ENCODE measurements around the gene ARHGAP22.

The ARHGAP22 gene

DNA sequence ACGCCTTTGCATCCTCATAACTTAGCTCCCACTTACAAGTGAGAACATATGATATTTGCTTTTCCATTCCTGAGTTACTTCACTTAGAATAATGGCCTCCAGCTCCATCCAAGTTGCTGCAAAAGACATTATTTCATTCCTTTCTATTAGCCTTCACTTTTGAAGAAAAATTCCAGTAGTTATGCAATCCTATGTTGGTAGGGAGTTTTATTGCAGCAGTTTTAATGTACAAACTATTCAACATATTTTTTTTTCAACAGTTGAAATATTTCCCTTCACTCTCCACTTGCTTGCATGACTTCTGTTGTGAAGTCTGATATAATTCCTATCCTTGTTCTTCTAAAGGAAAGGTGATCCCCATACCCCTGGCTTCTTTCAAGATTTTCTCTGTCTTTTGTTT is 27.3 kb upstream of the ARHGAP22 start:
- no peak for DNase-seq

DNA sequence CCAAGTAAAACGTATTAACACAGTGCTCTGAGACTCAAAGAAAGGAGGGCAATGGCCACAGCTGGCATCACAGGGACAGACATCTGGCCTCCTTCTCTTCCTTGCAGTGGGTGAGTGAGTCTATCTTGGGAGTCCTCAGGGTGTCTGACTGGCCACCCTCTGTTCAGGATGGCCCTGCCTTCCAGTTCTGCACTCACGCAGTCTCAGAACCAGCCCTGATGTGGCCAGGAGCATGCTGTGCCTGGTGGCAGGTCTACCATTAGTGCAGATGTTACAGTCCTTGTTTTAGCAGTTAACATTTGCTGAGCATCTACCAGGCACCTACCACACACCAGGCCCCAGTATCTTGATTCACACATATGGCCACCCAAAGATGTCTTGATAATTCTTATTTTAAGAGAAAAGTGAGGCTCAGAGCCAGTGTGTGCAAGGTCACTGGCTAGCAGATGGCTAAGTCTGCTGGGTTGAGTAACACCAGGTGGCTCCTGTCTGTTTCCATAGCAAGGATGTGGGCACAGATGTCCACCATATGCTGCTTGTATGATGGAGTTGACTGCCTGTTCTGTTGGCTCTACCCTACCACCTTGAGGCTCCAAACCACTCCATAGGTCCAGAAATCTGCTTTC is 23.2 kb upstream of the ARHGAP22 start:
- no peak for DNase-seq

DNA sequence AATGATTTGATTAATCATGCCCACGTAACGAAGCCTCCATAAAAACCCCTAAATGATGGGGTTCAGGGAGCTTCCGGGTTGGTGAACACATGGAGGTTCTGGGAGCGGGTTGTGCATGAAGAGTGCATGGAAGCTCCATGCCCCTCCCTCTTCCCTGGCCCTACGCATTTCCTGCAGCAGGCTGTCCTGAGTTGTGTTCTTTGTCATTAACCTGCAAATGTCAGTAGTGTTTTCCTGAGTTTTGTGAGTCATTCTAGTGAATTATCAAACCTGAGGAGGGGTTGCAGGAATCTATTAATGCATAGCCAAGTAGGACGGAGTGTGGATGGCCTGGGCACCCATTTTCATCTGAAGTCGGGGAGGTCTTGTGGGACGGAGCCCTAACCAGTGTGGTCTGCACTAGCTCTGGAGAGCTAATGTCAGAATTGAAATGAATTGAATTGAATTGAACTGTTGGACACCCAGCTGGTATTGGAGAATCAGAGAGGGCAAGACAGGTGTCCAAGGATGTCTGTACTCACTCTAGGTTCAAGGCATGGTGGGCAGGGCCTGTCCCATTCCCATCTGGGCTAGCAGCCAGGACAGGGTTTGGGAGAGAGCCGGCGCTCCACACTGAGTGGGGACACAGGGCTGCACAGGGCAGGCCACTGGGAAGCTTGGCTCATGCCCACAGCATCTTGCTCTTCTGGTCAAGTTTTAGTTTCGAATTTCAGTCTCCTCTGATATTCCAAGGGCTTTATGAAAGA is 22.3 kb upstream of the ARHGAP22 start:
- no peak for DNase-seq

DNA sequence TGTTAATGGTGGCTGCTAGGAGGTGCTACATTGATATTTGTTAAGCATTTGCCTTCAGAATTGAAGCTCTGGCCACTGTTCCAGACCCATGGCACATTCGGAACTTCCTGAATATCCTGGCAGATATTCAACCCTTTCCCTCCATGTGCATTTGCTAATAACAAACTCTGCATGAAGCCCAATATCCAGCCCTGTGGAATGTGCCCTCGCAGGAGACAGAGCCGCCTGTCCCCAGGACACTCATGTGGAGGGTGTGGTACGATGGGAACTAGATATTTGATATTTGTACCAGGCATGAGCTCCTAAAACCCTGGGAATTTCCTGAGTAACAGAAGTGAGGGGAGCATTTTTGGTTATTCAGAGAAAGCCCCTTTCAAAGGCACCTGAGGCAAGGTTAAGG is 21.6 kb upstream of the ARHGAP22 start:
- DNase-seq: no peak

DNA sequence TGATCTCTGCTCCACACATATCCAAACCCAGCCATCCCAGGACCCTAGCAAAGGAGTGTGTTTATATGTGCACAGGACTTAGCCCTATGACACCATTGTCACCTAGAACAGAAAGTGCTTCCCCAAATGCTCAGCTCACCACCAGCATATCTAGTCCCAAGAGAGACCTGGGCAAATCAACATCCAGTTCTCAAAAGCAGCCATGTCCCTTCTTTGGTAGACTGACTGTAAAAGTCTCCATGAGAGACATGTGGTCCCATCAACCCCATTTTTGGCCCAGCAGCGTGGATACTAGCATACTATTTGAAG is 20.9 kb upstream of the ARHGAP22 start:
- DNase-seq: no peak

DNA sequence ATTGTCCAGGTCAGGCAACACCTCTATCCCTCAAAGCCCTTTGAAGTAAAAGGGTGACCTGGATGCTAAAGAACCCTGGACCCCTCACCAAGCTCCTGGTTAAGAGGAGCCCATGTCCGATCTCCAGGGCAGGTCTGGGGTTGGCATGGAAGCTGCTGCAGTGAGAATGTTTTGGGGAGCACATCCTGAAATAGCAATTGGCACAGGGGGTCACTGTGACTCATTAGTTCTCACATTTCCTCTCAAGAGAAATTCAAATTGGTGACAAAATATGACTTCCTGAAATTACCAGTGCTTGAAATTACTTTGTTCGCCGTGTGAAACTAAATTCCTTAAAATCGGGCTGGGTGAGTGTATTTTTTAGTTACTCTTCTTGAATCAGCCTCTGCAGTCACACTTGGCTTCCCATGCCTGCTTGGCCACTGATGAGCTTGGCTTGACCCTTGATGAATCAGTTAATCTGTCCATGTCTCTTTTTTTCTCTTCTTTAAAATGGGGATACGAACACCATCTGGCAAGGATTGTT is 18.8 kb upstream of the ARHGAP22 start:
- no peak for DNase-seq

DNA sequence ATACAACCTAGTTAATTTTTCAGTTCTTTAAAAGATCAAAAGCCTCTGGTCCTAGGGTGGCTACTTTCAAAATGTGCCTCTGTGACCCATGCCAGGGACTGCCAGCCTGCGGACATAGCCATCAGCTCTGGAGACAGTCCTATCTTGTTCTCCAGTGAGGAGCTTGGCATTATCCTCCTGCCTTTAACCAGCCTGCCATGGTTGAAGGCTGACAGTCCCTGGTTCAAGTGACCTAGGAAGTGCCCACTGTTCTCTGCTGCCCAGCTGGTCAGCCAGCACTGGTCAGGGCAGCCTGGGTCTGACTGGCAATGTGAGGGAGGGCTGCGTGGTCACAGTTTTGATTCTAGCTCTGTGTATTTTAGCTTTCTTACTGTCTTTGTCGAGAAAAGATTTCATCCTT is 18.1 kb upstream of the ARHGAP22 start:
- no peak for DNase-seq

DNA sequence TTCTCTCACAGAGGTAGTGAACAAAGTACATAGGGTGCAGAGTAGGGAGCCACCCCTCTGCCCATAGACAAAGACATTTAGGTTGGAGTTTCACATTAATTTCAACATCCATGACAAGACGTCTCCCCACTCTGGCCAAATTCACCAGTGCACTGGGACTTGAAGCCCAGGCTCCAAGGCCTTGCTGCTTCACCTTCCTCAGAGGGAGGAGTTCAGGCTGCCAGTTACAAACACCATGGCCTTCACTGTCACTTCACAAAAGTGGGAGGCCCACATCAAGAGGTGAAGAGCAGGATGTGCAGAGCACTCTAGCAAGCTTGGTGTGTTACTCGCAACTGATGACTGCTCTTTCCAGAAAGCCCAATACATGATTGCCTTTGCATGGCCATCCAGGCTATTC is 15.8 kb upstream of the ARHGAP22 start:
- DNase-seq: no peak

DNA sequence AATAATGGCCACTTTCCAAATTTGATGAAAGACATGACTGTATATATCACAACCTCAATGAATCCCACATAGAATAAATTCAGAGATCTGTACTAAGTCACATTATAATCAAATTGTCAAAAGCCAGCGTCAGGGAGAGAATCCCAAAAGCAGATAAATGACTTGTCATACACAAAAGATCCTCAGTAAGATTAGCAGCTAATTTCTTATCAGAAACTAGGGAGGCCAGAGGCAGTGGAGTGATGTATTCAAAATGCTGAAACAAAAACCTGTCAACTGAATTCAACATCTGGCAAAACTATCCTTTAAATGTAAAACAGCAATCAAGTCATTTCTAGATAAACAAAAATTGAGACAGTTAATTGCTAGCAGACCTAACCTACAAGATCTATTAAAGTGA is 11.6 kb upstream of the ARHGAP22 start:
- no peak for DNase-seq

DNA sequence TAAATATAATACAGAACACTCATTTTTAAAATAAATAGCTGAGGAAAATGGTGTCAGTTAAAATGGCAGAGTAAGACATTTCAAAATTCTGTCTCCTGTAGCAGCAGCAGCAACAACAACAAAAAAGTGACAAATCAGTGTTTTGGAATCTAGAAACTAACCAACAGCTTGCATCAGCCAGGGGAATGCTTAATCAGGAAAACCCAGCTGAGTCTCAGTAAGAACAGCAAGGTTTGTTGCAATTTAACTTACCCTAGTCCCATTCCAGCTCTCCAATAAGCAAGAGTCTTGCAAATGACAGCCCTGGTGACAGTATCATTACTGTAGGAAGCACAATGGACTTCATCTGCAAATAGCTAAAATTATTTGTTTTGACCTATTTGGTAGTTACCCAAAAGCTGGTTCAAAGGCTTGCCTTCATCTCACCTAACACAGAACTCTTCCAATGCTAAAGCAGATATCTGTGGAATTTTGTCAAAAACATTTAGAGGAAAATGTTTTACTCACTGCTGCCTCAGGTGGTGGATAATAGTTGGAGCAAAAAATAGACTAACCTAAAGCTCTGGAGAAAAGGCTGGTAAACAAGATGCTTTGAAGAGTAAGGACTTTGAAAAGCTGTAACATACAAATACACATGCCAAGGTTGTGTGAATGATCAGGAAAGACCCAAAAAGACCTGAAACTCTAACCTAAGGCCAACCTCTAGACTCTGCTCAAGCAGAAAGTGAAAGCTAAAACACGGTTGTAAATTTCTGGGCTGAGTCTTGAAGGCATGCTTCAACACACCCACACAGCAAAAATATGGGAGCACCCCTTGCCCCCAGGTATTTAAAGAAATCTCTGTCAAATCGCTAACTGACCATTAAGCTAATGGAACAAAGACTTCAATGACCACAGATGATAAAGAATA is 9.9 kb upstream of the ARHGAP22 start:
- no peak for DNase-seq

DNA sequence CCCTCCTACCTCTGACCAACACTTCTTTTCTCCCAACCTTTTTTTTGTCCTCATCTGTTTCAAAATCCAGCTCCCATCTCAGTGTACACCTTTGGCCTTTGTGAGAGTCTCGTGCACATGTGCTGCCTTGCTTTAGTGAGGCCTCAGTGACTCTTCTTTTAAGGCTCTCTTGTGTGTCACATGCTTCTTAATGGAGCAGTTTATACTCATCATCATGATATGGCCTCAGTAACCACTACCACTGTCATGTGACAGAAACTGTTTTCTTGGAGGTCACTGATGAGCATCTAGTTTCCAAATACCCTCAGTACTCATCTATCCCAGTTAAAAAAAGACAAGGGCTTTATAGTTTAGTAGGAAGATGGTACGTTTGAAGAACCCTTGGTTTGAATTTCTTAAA is 8.1 kb upstream of the ARHGAP22 start:
- no peak for DNase-seq

DNA sequence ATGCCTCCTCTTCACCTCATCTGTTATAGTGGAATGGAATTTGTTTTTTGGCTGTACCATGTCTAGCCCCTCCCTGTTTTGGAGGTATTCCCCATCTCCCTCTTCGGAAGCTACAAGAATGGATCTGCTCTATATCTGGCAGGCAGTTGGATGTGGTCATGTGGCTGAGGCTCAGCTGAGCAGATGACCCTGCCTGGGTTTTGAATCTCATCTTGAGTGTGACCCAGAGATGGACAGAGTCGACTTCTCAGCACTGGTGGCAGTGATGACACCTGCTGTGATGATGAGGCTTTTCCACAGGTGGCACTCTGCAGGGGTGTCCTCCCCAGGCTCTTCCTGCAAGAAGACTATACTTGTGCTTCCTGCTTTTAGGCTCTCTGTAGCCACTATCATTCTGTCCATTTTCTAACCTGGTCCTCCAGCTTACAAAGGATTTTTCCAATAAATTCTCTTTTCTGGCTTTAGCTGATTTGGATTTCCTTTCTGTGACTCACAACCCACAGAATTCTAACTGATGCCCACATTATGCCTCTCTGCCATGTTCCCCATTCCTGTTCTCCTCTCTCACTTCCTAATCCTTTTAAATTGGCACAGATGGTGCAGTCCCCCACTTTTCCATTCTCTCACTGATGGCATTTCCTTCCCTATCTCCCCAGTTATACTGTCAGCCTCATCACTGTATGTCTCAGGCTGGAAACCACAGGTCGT is 7.5 kb upstream of the ARHGAP22 start:
- no peak for DNase-seq

DNA sequence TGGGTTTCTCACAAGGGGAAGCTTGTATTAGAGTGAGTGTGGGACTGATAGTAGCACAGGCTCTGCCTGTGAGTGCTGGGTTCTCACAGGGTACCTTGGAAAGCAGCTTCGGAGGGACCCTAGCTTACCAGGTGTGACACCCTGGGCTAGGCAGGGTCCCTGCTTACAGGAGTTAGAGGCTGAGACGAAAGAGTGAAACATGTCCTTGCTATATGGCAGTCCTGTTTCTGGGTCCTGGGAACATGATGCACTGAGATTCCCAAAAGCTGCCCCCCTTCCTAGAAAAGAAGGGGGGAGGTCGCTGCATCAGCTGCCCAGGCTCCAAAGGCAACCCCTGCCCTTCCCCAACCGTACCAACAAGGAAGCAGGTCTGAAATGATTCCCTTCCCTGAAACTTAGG is 6.3 kb upstream of the ARHGAP22 start:
- DNase-seq: no peak

DNA sequence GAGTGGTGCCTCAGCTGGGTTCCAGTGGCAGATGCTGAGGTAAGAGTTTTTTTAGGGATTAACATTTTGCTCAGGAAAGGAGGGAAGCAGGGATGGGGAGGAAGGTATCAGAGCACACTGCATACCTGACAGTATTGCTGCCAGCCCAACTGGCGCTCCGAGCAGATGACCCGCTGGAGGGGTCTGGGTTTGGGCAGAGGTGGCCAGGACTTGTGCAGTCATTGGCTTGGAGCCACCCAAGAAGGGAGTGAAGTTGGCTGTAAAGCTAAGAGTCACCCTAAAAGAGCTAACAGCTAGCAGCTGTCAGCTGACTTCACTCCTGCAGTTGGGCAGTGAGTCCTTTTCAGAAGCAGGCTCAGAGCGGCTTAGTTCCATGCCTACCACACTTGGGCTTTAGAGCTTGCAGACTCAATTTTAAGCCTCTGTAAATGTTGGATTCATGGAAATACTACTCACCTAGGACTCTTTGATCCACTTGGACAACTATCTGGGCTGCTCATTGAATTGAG is 5.8 kb upstream of the ARHGAP22 start:
- no peak for DNase-seq

DNA sequence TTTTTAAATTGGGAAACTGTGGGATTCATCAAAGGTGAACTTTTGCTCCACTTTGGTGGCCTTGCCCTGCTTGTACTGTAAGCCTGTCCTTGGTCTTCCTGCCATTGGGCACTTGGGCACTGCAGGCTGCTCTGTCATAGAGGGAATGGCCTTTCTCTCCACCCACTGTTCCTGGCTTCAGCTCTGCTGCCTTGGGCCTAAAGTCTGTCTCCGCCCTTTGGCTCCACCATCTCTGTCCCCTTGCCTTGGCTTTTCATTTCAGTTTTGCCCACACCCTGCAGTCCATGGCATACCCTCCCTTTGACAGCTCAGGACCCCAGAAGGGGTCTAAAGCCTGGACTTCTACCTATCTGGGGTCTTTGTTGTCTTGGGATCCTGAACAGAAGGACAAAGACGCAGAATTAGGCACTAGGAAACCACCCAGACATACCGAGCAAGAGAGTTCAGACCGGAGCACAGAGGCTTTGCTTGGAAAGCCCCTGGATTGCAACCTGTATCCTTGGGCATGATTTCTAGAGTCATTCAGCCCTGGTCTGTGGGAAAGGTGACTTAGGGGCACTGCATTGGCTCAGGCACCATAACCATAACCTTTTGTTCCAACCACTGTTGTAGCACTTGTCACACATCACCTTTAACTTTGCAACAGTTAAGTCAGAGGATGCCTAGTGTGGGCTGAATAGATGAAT is 5.2 kb upstream of the ARHGAP22 start:
- no peak for DNase-seq

DNA sequence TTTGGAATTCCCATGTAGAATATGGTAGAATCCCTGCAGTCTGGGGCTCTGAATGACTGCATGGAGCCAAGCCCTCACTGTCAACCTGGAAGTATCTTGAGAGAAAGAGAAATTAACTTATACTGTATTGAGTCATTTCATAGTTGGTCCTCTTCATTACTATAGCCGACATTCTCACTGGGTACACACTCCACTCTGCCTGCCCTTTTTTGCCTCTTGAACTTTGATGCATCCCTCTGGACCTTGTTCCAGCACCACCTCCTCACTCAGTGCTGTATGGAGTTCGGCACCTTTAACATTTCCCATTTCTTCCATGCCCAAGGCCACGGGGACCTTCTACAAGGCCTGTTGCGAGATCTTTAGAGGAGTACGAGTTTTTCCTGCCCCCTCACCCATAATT is 4.6 kb upstream of the ARHGAP22 start:
- no peak for DNase-seq

DNA sequence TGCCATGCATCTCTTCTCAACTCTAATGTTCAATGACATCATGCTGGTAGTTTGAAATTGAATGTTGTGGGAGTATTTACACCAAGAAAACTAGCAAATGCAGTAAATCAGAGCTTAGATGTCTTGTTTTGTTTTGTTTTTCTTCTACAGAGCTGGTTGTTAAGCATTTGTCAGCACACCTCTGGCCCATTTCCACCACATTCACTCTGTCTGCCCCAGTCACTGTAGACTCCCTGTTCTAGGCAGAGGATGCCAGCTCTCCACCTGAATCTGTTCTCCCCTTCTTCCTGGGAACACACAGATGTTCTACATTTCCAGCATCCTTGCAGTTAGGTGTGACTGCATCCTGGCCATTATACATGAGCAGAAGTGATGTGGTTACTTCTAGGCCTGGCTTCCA is 4.1 kb upstream of the ARHGAP22 start:
- no peak for DNase-seq

DNA sequence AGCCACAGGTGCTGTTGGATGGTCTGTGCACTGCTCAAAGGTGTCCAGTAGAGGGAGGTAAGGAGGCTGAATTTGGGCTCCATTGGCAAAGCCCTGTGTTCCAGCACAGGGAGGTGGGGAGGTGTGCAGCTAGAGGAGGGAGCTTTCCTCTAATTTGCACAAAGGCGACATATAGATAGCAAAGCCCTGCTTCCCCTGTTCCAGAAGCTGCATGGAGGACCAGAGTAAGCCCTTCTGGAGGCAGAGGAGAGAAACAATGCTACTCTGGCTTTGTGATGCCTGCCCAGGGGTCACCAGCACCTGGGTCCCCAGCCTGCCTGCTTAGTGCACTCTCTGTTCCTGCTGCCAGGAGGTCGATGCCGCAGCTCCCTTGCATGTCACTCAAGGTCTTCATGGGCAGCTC is 3.4 kb upstream of the ARHGAP22 start:
- peak in 1 of 2 donors; percentile 28 for DNase-seq

DNA sequence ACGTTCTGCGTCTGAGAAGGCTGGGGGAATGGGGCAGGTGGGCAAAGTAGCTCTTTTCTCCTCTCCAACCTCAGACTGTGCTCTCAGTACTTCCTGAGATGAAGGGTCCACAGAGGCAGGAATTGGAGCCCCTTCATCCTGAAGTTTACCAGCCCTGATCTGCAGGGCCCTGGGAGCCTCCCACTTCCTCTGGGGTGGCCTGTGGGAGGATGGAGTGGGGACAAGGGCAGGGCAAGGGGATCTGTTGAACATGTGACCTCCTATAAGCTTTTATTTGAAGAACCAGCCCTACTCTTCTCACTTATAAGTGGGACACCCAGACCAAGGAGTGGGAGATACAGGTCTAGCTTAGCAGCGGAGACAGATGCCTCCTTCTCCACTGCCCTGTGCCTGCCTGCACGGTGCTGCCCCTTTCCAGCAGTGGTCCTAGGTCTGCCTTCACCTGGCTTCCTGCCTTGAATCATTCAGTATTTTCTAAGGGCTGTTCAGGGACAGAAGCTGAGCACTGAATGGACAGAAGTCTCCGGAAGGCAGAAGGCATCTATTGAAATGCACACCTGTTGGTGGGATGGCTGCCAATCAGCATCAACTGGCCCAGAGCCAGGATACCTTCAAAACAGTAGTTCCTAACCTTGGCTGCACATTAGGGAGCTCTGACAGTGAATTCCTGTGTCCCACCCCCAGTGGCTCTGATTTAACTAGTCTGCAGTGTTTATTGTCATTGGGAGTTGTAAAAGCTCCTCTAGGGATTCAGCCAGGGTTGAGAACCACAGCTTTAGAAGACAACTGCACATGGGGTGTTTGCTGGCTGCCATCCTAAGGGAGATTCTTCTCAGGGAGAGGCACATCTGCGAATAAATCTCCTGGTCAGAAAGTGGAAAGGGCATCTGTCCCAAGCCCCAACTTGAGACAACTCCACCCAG is 2.7 kb upstream of the ARHGAP22 start:
- no peak for DNase-seq

DNA sequence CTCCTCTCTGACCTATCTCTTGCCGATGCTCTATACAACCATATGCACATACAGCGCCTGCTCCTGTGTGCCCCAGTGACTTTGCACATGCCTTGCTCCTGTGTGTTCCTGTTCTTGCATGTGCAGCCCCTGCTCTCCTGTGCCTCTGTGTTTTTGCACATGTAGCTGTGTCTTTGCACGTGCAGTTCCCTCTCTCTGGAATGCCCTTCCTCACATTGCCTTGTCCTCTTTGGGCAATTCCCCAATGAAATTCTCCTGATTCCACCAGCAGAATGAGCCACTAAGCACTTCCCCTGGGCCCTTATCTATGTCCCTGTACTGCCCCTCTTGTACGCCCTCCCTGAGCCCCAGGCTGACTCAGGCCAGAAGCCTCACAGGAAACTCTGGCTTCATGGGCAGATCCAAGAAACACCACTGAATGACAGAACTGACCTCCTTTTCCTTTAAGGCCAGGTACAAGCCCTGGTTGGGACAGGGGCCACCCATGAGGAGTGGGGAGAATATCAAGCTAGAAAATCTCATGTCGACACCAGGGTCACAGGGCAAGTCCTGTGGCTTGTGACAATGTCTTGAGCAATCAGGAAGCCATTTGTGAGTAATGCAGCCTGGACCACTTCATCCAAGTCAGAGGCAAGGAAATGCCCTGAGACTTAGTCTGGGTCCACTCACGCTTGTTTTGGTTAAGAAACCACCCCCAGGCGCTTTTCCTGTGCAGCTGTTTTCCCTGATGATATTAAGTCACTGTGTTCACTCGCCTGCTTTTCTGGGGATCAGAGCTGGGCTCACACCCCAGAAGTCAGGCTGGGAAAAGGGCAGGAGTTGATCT is 1.9 kb upstream of the ARHGAP22 start:
- no peak for DNase-seq

All from activated CD4-positive, alpha-beta T cell treated with anti-CD3 and anti-CD28 coated beads for 4 hours (primary cell).